T-helper 2 cell (primary cell): Measurements from ENCODE around the gene GAPVD1.
"Not testable (repeated sequence)": the region's sequence is repeated elsewhere in the genome, so short reads cannot be mapped to it uniquely, and the experiment has no call there.

ENCODE experiments used
- DNase-seq, 5 experiments: peaks; one replicate each; pipeline versions ENCODE4 v3.0.0 to v3.0.0-alpha.2; 2012 to 2022

The GAPVD1 gene

DNA sequence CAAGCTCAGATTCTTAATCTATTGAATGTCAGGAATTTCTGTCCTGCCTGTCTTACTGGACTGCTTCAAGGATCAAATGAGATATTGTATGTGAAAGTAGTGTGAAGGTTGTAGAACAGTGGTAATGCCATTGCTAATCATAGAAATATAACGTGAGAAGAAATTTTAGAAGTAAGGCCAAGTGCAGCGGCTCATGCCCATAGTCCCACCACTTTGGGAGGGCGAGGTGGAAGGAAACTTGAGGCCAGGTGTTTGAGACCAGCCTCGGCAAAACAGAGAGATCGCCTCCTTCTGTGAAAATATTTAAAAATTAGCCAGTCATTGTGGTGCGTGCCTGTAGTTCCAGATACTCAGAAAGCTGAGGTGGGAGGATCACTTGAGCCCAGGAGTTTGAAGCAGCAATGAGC is 15.4 kb upstream of the GAPVD1 start:
- DNase-seq: no peak

DNA sequence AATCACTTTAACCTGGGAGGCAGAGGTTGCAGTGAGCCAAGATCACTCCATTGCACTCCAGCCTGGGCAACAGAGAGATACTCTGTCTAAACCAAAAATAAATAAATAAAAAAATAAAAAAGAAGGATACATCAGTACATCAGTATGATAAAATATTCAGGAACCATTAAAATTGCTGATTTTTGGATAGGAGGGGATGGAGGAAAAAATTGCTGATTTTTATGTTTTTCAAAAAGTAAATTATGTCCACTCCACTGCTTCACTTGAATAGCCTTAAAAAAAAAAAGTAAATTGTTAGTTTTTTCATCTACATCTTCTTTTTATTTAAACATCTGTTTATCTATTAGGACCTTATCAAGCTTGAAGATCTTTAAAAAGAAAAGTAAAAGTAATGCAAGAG is 7.4 kb upstream of the GAPVD1 start:
- no peak for DNase-seq

DNA sequence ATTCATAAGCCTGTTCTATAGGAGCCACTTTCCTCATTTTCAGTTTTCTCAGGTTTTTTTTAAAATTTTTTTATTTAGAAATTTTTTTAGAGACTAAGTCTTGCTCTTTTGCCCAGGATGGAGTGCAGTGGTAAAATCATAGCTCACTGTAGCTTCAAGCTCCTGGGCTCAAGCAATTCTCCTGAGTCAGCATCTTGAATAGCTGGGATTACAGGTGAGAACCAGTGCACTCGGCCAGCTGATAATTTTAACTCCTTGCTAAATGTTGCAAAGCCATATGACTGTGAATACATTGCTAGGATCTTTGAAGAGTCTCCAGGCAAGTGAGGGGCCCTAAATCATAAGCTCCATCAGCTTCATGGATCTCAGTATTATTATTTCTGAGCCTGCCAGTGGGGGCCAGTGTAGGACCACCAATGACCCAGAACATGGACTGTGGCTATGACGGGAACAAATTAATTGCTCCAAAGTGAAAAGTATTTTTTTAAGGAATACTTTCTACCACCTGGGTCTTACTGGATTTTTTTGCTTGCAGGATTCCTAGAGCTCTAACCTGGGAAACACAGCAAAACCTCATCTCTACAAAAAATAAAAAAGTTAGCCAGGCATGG is 5.7 kb upstream of the GAPVD1 start:
- DNase-seq: no peak

DNA sequence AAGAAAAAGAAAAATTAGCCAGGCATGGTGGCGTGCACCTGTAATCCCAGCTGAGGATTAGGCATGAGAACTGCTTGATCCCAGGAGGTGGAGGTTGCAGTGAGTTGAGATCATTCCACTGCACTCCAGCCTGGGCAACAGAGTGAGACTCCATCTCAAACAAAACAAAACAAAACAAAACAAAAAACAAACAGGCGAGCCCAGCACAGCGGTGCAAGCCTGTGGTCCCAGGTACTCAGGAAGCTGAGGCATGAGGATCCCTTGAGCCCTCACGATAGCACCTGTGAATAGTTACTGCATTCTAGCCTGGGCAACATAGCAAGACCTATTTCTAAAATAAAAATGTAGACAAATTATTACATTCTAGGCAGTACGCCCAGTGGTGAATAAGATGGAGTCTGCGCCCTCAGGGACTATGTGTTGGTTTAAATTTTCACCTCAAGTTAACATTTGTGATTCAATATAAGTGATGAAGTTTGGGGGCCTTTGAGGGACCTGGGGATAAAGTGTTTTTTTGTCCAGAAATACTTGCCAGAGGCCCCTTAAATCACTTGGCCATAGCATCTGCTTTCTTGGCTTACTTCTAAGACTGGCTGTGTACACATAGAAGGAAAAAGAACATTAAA is 3.4 kb upstream of the GAPVD1 start:
- no peak for DNase-seq

DNA sequence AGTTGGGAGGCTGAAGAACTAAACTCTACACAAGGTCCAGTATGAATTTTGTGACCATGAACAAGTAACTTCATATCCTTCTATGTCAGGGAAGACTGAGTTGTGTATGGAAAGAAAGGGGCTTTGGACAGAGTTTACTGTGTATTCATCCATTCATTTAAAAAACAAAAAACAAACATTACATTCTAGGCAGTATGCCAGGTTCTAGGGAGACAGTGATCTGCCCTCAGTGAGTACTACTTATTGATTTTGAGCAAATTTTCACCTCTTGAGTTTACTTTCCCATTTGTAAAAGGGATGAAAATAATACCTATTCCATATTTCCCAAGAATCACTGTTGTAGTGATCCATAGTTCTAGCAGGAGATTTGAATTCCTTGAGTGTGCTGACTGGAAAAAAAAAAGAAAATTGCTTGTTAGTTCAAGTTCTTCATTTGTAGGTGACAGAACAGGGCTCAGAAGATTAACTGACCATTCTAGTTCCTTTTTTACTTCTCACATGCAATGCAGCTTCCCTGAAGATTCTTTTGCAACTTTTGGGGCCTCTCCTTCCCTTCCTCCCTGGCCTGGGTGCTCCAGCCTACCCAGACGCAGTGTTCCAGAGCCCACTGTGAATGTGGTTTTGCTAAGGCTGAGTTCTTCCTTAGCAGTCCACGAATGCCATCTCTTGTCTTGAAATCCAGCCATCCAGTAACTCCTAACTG is 2.6 kb upstream of the GAPVD1 start:
- no peak for DNase-seq

DNA sequence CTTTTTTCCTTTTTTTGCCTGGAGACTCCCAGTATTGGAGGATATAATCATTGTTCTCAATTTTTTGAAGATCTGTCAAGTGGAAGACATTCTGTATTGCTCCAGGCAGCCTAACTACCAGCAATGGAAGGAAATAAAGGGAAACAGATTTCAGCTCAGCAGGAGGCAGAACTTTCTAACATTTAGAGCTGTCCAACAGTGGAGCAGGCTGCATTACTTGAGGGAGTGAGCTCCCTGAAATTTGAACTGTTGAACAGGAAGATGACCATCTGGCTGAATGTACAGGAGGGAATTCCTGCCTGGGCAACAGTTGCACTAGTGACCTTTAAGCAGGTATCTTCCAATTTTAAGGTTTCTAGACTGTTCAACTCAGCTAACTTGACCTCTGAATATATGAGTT is 1.1 kb upstream of the GAPVD1 start:
- no peak for DNase-seq

DNA sequence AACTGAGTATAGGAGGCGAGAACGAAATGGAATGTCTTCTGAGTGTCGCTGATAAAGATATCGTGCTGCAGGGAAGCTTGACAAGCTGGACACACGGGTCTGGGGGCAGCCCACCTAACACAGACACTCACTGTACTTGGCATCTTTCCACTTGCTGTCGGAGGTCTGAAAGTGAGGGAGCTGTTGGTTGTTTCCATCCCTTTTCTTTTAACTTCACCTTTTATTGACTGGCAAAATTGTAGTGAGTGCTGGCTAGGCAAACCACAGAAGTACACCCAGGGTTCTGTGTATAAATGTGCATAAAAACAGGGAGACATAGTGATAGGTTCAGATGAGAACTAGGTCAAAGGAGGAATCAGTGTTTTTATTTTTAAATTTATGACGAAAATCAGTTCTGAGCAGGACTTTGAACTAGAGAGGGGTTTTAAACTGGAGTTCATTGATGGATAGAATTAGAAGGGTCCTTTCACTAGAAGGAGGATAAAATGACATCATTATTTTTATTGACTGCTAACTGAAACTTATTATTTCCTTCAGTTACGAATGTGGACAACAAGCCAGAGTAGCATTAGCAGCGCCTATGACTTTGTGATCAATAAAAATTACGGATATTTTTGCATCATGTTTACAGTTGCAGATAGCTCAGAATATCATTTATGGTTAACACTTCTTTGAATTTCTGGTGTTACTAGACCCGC is 817 bp downstream of the GAPVD1 start:
- peak in 1 of 5 experiments; percentile 35 for DNase-seq

DNA sequence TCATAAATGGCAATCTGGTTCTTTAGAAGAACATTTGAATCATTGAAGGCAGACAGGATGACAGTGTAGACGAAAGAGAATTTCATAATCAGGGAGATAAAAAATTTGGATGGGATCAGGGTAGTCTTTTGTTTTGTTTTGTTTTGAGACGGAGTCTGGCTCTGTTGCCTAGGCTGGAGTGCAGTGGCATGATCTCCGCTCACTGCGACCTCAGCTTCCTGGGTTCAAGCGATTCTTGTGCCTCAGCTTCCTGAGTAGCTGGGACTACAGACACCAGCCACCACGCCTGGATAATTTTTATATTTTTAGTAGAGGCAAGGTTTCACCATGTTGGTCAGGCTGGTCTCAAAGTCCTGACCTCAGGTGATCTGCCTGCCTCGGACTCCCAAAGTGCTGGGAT is 2.4 kb downstream of the GAPVD1 start:
- DNase-seq: peak in 1 of 5 experiments; percentile 46

DNA sequence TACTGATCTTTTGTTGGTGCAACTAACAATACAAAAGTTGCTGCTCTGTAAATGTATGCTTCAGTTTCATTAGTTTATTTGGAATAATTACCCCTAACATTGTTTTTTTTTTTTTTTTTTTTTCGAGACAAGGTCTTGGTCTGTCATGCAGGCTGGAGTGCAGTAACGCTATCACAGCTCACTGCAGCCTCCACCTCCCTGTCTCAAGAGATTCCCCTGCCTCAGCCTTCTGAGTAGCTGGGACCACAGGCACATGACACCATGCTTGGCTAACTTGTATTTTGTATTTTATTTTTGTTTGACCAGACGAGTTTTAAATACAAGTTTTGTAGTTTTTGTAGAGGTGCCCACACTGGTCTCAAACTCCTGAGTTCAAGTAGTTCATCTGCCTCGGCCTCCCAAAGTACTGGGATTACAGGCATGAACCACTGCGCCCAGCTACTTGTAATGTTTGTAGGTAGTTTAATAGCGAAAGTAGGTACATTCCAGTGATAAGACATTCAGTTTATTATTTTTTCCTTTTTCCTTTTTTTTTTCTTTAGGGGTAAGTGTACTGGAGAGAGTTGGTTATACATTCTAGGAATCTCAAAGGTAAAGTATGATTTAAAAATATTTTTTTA is 6.9 kb downstream of the GAPVD1 start:
- no peak for DNase-seq

DNA sequence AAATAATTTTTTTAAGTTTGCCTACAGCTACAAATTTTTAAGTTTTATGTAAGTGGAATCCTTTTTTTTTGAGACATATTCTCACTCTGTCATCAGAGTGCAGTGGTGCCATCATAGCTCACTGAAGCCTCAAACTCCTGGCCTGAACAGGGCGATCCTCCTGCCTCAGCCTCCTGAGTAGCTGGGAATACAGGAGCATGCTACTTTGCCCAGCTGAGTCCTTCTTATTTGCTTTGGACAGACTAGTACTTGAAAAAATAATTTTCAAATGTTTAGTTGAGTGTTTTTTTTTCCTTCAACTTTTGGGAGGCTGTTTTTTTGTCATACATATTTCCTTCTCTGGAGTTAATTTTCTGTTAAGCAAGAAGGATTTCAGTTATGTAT is 7.4 kb downstream of the GAPVD1 start:
- no peak for DNase-seq

DNA sequence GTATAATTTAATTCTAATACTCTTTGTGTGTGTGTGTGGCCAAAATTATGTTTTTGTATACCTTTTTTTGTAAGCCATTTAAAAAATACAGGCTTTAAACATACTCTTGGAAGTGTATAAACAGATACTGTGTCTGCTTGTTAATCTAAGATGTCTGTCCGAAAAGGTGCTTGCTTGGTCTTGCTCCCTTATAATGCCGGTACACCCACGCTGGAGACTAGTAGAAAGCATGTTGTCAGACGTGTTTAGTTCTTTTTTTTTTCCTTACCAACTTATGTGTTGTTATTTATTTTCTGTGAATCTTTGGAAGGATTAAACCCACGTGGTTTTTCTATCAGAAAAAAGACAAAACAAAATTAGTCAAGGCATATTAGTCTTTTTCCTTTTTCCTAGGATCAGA is 9.5 kb downstream of the GAPVD1 start:
- DNase-seq: no peak

DNA sequence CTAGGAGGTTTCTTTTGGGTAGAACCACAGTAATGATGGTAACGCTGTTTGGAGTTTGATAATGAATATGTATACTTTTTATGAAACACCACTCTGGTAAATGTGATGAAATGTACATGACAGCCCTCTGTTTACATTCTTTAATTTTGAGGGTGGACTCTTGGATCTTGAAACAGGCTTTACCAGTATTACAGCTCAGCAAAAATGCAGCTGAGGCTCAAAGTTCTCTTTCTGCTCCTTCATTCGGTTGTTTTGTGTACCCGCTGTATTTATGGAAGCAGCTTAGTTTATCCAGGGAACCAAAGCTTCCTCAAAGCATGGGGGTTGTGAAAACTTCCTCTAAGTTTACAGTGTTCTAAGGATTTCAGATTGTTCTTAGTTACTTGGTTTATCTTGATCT is 11.1 kb downstream of the GAPVD1 start:
- no peak for DNase-seq

DNA sequence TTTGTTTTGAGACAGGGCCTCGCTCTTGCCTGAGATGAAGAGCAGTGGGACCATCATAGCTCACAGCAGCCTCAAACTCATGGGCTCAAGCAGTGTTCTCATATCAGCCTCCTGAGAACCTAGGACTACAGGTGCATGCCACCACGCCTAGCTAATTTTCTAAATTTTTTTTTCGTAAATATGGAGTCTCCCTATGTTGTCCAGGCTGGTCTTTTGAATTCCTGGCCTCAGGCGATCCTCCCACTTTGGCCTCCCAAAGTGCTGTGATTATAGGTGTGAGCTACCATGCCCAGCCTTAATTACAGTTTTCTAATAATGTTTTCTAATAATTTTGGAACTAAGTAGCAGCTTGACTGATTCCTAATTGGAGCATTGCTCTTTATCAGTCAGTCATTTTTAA is 15.1 kb downstream of the GAPVD1 start:
- no peak for DNase-seq

DNA sequence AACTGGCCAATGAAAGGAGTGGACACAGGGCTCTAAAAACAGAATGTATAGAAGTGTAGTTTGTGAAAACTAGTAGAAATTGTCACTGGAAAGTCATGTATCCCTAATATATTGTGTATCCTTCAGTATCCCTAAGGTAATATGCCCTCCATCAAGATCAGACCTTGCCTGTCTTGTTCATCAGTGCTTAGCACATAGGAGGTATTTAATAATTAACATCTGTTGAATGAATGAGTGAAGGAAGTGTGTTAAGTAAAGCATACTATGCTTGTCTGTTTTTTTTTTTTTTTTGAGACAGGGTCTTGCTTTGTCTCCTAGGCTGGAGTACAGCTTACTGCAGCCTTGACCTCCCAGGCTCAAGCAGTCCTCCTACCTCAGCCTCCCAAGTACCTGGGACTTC is 15.8 kb downstream of the GAPVD1 start:
- DNase-seq: no peak

DNA sequence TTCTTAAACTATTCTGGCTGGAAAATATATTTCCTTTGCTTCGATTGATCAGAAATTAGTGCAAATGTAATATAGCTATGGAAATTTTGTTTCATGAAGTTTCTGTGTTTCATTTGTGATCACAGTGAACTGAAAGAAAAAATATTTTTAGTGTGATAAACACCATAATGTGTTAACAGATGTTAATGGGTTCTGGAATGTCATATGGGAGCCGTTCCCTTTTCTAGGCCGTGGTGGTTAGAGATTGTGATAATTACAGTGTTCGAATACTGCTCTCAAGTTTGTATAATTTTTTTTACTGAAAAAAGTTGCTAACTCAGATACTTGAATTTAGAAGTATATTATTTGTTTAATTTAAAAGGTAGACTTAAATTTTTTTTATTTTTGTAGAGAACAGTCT is 19.3 kb downstream of the GAPVD1 start:
- no peak for DNase-seq

DNA sequence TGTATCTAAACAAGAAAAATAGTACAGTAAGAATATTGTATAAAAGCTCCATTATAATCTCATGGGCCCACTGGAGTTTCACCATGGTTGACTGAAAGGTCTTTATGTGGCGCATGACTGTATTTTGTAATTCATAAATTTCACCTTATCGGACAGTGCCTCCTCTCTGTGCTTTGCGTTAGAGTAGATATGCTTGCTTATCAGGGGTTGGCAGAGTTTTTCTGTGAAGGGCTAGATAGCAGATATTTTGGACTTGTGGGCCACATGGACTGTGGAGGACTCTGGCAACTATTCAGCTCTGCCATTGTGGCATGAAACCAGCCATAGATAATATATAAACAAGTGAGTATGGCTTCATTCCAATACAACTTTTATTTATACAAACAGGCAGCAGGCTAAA is 23.2 kb downstream of the GAPVD1 start:
- no peak for DNase-seq

DNA sequence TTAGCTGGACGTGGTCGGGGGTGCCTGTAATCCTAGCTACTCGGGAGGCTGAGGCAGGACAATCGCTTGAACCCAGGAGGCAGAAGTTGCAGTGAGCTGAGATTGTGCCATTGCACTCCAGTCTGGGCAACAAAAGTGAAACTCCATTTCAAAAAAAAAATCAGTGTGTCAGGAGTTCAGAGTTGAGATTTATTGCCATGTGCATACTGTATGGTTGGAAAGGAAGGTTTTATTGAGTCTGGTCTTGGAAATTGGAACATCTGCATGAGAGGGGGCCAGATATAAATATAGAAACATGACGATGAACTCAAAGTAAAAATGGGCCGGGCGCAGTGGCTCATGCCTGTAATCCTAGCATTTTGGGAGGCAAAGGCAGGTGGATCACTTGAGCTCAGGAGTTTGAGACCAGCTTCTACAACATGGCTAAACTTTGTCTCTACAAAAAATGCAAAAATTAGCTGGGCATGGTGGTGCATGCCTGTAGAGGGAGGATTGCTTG is 25.4 kb downstream of the GAPVD1 start:
- DNase-seq: not testable (repeated sequence)

DNA sequence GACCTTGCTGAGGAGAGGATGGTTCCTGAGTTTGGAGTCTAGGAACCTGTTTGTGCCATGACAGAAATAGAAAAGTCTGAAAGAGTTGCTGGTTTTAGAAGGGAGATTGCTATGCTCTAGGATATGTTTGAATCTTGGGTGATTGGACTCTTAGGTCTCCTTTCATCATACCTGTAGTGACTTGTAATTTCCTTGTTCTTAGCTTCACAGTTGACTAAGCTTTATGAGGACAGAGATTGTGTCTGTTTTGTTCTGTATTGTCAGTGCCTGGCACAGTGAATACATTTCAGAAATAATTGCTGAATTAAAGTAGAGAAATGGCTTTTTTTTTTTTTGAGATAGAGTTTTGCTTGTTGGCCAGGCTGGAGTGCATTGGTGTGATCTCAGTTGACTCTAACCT is 31.5 kb downstream of the GAPVD1 start:
- DNase-seq: no peak

DNA sequence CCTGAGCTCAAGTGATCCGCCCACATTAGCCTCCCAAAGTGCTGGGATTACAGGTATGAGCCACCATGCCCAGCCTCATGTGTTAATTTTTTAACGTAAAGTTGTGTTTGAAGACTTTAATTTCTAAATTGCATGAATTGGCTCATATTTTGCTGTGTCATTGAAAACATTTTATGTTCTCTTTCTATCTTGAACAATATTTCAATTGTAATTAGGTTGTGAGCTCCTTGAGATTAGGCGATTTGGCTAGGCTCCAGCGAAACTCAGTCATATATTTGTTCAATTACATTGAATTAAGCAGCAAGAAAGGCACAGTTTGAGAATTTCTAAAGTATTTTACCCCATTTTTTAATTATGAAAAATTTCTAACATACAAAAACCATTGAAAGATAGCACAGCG is 34.0 kb downstream of the GAPVD1 start:
- DNase-seq: no peak

DNA sequence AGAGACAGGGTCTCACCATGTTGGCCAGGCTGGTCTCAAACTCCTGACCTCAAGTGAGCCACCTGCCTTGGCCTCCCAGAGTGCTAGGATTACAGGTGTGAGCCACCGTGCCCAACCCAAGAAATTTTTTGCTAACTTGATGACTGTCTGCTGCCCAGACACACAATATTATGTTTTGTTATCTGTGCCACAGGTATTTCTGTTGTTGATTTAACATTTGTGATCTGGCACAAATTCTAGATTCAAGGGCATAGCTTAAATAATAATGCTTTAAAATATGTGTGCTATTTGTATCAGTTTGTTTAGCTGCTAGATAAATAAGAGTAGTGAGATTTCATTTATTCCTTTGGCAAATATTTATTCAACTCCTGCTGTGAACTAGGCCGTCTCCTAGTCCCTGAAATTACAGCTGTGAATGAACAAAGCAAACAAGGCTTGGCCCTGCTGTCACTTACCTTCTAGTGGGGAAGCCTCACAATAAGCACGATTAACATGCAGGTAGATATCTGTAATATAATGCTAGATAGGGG is 35.3 kb downstream of the GAPVD1 start:
- no peak for DNase-seq

DNA sequence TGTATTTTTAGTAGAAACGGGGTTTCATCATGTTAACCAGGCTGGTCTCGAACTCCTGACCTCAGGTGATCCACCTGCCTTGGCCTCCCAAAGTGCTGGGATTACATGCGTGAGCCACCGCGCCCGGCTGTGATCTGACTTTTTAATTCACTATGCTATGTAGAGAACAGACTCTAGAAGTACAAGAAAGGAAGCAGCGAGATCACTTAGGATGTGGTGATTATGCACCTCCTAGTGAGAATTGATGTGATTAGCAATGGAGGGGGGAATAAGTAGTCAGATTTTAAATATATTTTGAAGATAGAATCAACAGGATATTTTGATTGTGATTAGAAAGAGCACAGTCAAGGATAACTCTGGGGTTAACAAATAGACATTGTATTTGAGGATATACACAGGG is 36.3 kb downstream of the GAPVD1 start:
- no peak for DNase-seq

DNA sequence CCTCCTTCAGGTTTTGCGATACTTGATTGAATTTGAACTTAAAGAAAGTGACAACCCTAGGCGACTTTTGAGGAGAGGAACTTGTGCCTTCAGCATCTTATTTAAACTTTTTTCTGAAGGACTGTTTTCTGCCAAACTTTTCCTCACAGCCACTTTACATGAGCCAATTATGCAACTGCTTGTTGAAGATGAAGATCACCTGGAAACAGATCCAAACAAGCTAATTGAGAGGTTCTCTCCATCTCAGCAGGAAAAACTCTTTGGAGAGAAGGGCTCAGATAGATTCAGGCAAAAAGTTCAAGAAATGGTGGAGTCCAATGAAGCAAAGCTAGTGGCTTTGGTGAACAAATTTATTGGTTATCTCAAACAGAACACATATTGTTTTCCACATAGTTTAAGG is 40.6 kb downstream of the GAPVD1 start:
- no peak for DNase-seq

DNA sequence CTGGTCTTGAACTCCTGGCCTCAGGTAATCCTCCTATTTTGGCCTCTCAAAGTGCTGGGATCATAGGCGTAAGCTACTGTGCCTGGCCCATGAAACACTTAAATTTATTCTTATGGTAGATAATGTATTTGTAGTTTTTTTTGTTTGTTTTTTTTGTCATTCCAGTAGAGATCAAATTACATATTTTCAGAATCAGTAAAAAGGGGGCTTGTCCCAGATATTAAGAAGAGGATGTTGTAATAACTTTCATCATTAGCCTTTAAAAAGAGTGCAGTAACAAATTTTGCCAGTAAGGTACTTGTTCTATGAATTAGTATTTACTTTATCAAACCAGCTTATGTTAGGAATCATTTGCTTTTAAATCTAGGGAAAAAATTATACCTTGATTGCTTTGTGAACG is 42.6 kb downstream of the GAPVD1 start:
- no peak for DNase-seq
